Upper lobe of left lung (tissue), 4 donors: ENCODE results near the gene LPAR5.

Experiments
- CTCF ChIP-seq, 6 experiments: fragments of 450-650 bp in 4 of 6; fragments of 200-600 bp in 2 of 6; sonication (generic) in 2 of 6; IDR thresholded peaks; one replicate each; pipeline ENCODE4 v1.5.1; 2016 to 2019; ENCODE audit warnings: antibody characterized with exemption in 6 of 6
- EP300 ChIP-seq, 4 donors: sonication (generic); formaldehyde crosslinking; IDR thresholded peaks; one replicate each; pipeline ENCODE4 v1.5.1; 2017; ENCODE audit warnings: antibody characterized with exemption in 4 of 4, control low read depth in 2 of 4
- POLR2A ChIP-seq, 4 donors: fragments of 450-650 bp; IDR thresholded peaks; one replicate each; pipeline ENCODE4 v1.5.1; 2016 to 2017; ENCODE audit warnings: antibody characterized with exemption in 4 of 4, mild to moderate bottlenecking in 2 of 4
- POLR2AphosphoS5 ChIP-seq, 2 donors: sonication (generic); formaldehyde crosslinking; IDR thresholded peaks; one replicate each; pipeline ENCODE4 v1.5.1; 2017; ENCODE audit warnings: antibody characterized with exemption in 2 of 2

GRCh38 chr12:6612652-6613014 lies 23.1 kb downstream of the LPAR5 start:
- TF ChIP-seq POLR2AphosphoS5 (IDR thresholded peaks at IDR 0.05) (no peak), CTCF (IDR thresholded peaks at IDR 0.05) (no peak), POLR2A (IDR thresholded peaks at IDR 0.05) (no peak), EP300 (IDR thresholded peaks at IDR 0.05) (no peak)
